Smooth muscle cell (in vitro differentiated cells): ENCODE measurements around the gene TARS2. TPM values are rescaled to one million over a fixed set of nuclear protein-coding genes. Genes with fewer than 3 reads are reported as not detected.

ENCODE experiments used
- DNase-seq: peaks from one replicate; lab custom pipeline; 2025; ENCODE audit not compliant: unreplicated experiment; lab: John Stamatoyannopoulos, UW
- H2AFZ ChIP-seq: fragments of 200-600 bp; sonication (generic); 2 replicates; pipeline ENCODE4 v1.6.0; 2016; ENCODE audit warnings: antibody characterized with exemption, low read depth, mild to moderate bottlenecking
- H3F3A ChIP-seq: fragments of 200-600 bp; sonication (generic); 2 replicates; pipeline ENCODE4 v1.6.0; 2017; ENCODE audit warnings: antibody characterized with exemption, low read depth
- H3K27ac ChIP-seq: fragments of 200-600 bp; sonication (generic); 2 replicates; pipeline ENCODE4 v1.5.1; 2016; ENCODE audit warnings: low read depth, mild to moderate bottlenecking
- H3K27me3 ChIP-seq: fragments of 200-600 bp; sonication (generic); 2 replicates; pipeline ENCODE4 v1.6.1; 2016; ENCODE audit warnings: low read depth, mild to moderate bottlenecking
- H3K36me3 ChIP-seq: fragments of 200-600 bp; sonication (generic); 2 replicates; pipeline ENCODE4 v1.5.1; 2016; ENCODE audit warnings: low read depth
- H3K4me1 ChIP-seq: fragments of 200-600 bp; sonication (generic); 2 replicates; pipeline ENCODE4 v1.5.1; 2016; ENCODE audit warnings: low read depth
- H3K4me2 ChIP-seq: fragments of 200-600 bp; sonication (generic); 2 replicates; pipeline ENCODE4 v1.6.0; 2016; ENCODE audit warnings: mild to moderate bottlenecking
- H3K4me3 ChIP-seq: fragments of 200-600 bp; sonication (generic); 2 replicates; pipeline ENCODE4 v1.5.1; 2016; ENCODE audit warnings: mild to moderate bottlenecking
- H3K79me2 ChIP-seq: fragments of 200-600 bp; sonication (generic); 2 replicates; pipeline ENCODE4 v1.6.0; 2016; ENCODE audit warnings: low read depth, mild to moderate bottlenecking
- H3K9ac ChIP-seq: fragments of 200-600 bp; sonication (generic); 2 replicates; pipeline ENCODE4 v1.6.0; 2016; ENCODE audit warnings: low read depth
- H3K9me3 ChIP-seq: fragments of 200-600 bp; sonication (generic); replicated peaks from 2 replicates; pipeline ENCODE4 v1.5.1; 2016; ENCODE audit warnings: low read depth
- H4K20me1 ChIP-seq: fragments of 200-600 bp; sonication (generic); 2 replicates; pipeline ENCODE4 v1.6.0; 2016; ENCODE audit warnings: low read depth
- WGBS: methylation state at CpG from one replicate; pipeline ENCODE4 v1.1.7; 2016; ENCODE audit warnings: low lambda C conversion rate; 5-methylcytosine and 5-hydroxymethylcytosine counted together
- polyA plus RNA-seq: library from polyadenylated mRNA; unstranded; fragments of >200 nt; fragmentation: Nextera tagmentation; extraction: Ambion mirVana; gene quantifications from 2 replicates; pipeline ENCODE4 v1.2.1, GENCODE V29; 2016
- total RNA-seq: library from RNA; depleted of rRNA; stranded (reverse); fragments of >200 nt; gene quantifications from 2 replicates; pipeline ENCODE4 v1.2.3, GENCODE V29; 2014
- TF ChIP-seq, protein P1 (sequence below): fragments of 200-600 bp; sonication (generic); IDR thresholded peaks from 2 replicates; pipeline ENCODE4 v1.5.1; 2017; ENCODE audit warnings: borderline replicate concordance, mild to moderate bottlenecking, antibody characterized with exemption; ENCODE audit not compliant: insufficient read depth, poor library complexity, severe bottlenecking

TARS2 gene
- total and polyA plus RNA-seq, 2 experiments from 2014 or later, result 8.6 to 20.9 TPM

DNA sequence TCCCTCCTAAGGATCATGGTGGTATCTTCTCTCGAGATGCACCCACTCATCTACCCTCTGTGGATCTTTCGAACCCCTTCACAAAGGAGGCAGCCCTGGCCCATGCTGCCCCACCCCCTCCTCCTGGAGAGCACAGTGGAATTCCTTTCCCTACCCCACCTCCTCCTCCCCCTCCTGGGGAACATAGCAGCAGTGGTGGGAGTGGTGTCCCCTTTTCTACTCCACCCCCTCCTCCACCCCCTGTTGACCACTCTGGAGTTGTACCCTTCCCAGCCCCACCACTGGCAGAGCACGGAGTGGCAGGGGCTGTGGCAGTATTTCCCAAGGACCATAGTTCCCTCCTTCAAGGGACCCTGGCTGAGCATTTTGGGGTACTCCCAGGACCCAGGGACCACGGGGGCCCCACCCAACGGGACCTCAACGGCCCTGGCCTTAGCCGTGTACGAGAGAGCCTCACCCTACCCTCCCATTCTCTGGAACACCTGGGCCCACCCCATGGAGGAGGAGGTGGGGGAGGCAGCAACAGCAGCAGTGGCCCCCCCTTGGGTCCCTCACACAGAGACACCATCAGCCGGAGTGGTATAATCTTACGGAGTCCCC is 14.5 kb upstream of the TARS2 start:
- H3K4me3 ChIP-seq, result no peak overlapping the region
- H3K36me3 ChIP-seq, result peaks cover 14% of the 10 kb centered on the region
- no peak overlapping the region for H3K9ac ChIP-seq
- H3K27me3 ChIP-seq, result no peaks in the 10 kb centered on the region
- no peaks in the 10 kb centered on the region for H4K20me1 ChIP-seq
- H2AFZ ChIP-seq, result no peak overlapping the region
- no peak for DNase-seq
- no peak overlapping the region for H3K27ac ChIP-seq
- WGBS, result 96% methylated on average over 10 of the region's 10 CpGs
- H3F3A ChIP-seq, result peaks cover 7% of the 10 kb centered on the region
- no peak overlapping the region for H3K4me2 ChIP-seq
- H3K4me1 ChIP-seq, result peaks cover 4% of the 10 kb centered on the region
- H3K79me2 ChIP-seq, result no peaks in the 10 kb centered on the region
- H3K9me3 ChIP-seq, result no peaks in the 10 kb centered on the region
- TF ChIP-seq, protein P1, sequence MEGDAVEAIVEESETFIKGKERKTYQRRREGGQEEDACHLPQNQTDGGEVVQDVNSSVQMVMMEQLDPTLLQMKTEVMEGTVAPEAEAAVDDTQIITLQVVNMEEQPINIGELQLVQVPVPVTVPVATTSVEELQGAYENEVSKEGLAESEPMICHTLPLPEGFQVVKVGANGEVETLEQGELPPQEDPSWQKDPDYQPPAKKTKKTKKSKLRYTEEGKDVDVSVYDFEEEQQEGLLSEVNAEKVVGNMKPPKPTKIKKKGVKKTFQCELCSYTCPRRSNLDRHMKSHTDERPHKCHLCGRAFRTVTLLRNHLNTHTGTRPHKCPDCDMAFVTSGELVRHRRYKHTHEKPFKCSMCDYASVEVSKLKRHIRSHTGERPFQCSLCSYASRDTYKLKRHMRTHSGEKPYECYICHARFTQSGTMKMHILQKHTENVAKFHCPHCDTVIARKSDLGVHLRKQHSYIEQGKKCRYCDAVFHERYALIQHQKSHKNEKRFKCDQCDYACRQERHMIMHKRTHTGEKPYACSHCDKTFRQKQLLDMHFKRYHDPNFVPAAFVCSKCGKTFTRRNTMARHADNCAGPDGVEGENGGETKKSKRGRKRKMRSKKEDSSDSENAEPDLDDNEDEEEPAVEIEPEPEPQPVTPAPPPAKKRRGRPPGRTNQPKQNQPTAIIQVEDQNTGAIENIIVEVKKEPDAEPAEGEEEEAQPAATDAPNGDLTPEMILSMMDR, result no peak

DNA sequence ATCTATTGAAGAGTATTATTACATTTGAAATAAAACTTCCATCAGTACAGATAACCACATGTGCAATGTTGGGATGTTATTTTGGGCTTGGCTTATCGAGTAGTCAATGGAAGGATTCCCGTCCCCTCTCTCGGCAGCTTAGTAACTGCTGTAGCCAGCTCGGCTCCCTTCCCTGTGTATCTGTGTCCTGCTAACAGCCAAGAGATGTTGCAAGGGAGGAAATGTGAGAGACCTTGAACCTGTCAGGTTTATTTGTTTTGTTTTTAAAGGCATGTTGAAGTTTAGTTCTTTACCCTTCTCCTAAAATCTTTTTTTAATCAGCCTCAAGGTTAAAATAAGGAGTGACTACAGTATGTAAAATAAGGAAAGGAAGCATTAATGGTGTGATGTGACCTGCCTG is 13.6 kb upstream of the TARS2 start:
- Histone ChIP-seq H3K4me1 (peaks cover 4% of the 10 kb centered on the region), H3K36me3 (peaks cover 14% of the 10 kb centered on the region), H3K27ac (no peak overlapping the region), H3K79me2 (no peaks in the 10 kb centered on the region), H2AFZ (no peak overlapping the region), H3K4me3 (no peak overlapping the region), H3K9me3 (no peaks in the 10 kb centered on the region), H3K4me2 (no peak overlapping the region), H3K9ac (no peak overlapping the region), H3K27me3 (no peaks in the 10 kb centered on the region), H4K20me1 (no peaks in the 10 kb centered on the region), H3F3A (peaks cover 7% of the 10 kb centered on the region)
- DNase-seq, result no peak
- 95% methylated on average over 4 of the region's 4 CpGs for whole genome bisulfite sequencing
- TF ChIP-seq, protein P1, result no peak

DNA sequence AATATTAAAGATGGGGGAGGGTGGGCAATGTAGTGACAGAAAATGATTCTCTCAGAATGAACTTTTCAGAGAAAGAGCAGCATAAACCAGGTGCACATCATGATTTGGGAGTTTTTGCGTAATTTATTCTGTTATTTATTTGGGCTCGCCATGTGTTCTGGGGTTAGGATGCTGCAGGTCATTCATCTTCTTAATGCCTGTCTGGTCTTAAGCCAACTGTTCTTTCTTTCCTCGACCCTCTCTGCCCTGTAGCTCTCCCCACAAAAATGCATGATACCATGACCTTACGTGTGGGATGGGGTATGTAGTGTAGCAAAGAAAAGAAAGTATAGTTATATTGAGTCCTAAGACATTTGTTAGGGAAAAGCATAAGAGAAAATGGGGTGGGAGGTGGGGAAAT is 12.3 kb upstream of the TARS2 start:
- Histone ChIP-seq H4K20me1 (no peaks in the 10 kb centered on the region), H3K4me1 (peaks cover 4% of the 10 kb centered on the region), H3K36me3 (peaks cover 14% of the 10 kb centered on the region), H2AFZ (no peak overlapping the region), H3K79me2 (no peaks in the 10 kb centered on the region), H3K4me3 (no peak overlapping the region), H3K27ac (no peak overlapping the region), H3K27me3 (no peaks in the 10 kb centered on the region), H3K9me3 (no peaks in the 10 kb centered on the region), H3K4me2 (no peak overlapping the region), H3F3A (peaks cover 7% of the 10 kb centered on the region), H3K9ac (no peak overlapping the region)
- TF ChIP-seq, protein P1, result no peak
- 62% methylated on average over 4 of the region's 4 CpGs for whole genome bisulfite sequencing
- DNase-seq, result no peak

DNA sequence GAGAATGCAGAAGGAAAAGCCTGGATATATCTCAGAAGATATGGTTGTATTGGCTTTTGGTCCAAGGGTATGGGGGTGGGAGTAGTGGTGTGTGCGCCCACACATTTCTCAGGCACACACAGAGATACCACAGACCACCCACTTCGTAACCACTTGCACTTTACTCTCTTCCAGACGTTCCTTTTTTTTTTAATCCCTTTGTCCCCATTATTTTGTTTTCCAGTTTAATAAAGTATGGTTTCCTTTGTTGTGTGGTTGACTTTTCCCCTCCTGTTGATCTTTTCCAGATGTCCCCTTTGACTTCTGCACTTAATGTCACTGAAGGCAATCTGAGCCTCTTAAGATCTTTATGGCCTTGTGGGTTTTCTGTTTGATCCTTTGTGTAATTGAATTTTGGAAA is 10.5 kb upstream of the TARS2 start:
- peaks cover 7% of the 10 kb centered on the region for H3F3A ChIP-seq
- no peak overlapping the region for H2AFZ ChIP-seq
- H3K36me3 ChIP-seq, result no peaks in the 10 kb centered on the region
- no peaks in the 10 kb centered on the region for H4K20me1 ChIP-seq
- no peaks in the 10 kb centered on the region for H3K9me3 ChIP-seq
- H3K9ac ChIP-seq, result no peak overlapping the region
- H3K4me2 ChIP-seq, result no peak overlapping the region
- DNase-seq, result no peak
- 52% methylated on average over 3 of the region's 3 CpGs for WGBS
- no peaks in the 10 kb centered on the region for H3K79me2 ChIP-seq
- TF ChIP-seq, protein P1, result no peak
- peaks cover 4% of the 10 kb centered on the region for H3K4me1 ChIP-seq
- no peaks in the 10 kb centered on the region for H3K27me3 ChIP-seq
- no peak overlapping the region for H3K27ac ChIP-seq
- no peak overlapping the region for H3K4me3 ChIP-seq
